ENCODE data around the gene GPANK1.

GRCh38 chr6:31645325-31645724 is 19.5 kb downstream of the GPANK1 start:
- TF ChIP-seq CTCF (IDR thresholded peaks at IDR 0.05) (no peak), POLR2A (IDR thresholded peaks at IDR 0.05) (no peak)

Measured in esophagus squamous epithelium (tissue), 4 donors.